Heart left ventricle (tissue), 16 donors: Measurements from ENCODE around the gene ABHD5. TPM values are rescaled to one million over a fixed set of nuclear protein-coding genes. Genes with fewer than 3 reads are reported as not detected.

Source experiments
- ATAC-seq, 4 donors: fragments of 200-7000 bp; cut with Tn5 transposase; one replicate each; pipeline ENCODE4 v1.9.1; 2020 to 2022; ENCODE audit warnings: moderate library complexity in 4 of 4, mild to moderate bottlenecking in 3 of 4, moderate number of reproducible peaks in 1 of 4
- DNase-seq, 5 donors: peaks; one replicate each; pipeline ENCODE4 v3.0.0-alpha.2; 2020
- H3K27ac ChIP-seq, 12 donors: fragments of 200-600 bp; sonication (generic) in 4 of 12; one replicate each; pipeline versions ENCODE4 v1.5.0 to v1.8.0; 2016 to 2022; ENCODE audit warnings: mild to moderate bottlenecking in 2 of 12
- H3K27me3 ChIP-seq, 9 donors: fragments of 200-600 bp; sonication (generic) in 2 of 9; one replicate each; pipeline versions ENCODE4 v1.5.1 to v1.8.0; 2016 to 2022; ENCODE audit warnings: mild to moderate bottlenecking in 3 of 9
- H3K36me3 ChIP-seq, 9 donors: fragments of 200-600 bp; sonication (generic) in 2 of 9; one replicate each; pipeline versions ENCODE4 v1.5.0 to v1.8.0; 2018 to 2022; ENCODE audit warnings: mild to moderate bottlenecking in 2 of 9
- H3K4me1 ChIP-seq, 12 donors: fragments of 200-600 bp; sonication (generic) in 4 of 12; one replicate each; pipeline versions ENCODE4 v1.5.0 to v1.8.0; 2016 to 2022; ENCODE audit warnings: mild to moderate bottlenecking in 3 of 12
- H3K4me3 ChIP-seq, 12 donors: fragments of 200-600 bp; sonication (generic) in 4 of 12; one replicate each; pipeline versions ENCODE4 v1.5.0 to v1.8.0; 2017 to 2022; ENCODE audit warnings: mild to moderate bottlenecking in 9 of 12, moderate library complexity in 4 of 12
- H3K9me3 ChIP-seq, 12 donors: fragments of 200-600 bp; sonication (generic) in 4 of 12; one replicate each; pipeline versions ENCODE4 v1.5.0 to v1.8.0; 2016 to 2022; ENCODE audit warnings: mild to moderate bottlenecking in 1 of 12
- POLR2A ChIP-seq, 2 donors: fragments of 450-650 bp; IDR thresholded peaks; one replicate each; pipeline ENCODE4 v1.6.1; 2017; ENCODE audit warnings: antibody characterized with exemption in 2 of 2, mild to moderate bottlenecking in 2 of 2, moderate library complexity in 2 of 2
- WGBS, 4 donors: extraction: QIAGEN DNeasy Blood & Tissue Kit in 2 of 4; methylation state at CpG; one replicate each; pipeline versions ENCODE4 v1.1.5 to v1.1.7; 2013 to 2018; 5-methylcytosine and 5-hydroxymethylcytosine counted together
- intact Hi-C, 10 donors: fragments of 100-400 bp; cut with DNase I; formaldehyde crosslinking; loops; one replicate each; pipeline versions ENCODE4 v1.11.1 to v1.14.2; 2022
- polyA plus RNA-seq, 2 donors: library from polyadenylated mRNA; stranded (reverse); fragments of 200-250 nt; gene quantifications; one replicate each; pipeline ENCODE4 v1.2.3, GENCODE V29; 2013
- total RNA-seq, 9 donors: library from RNA; depleted of rRNA in 2 of 9; stranded (reverse); fragments of >200 nt in 2 of 9; fragmentation: NEBNext Ultra II Directional in 3 of 9; extraction: Animal tissue kit (Norgen Biotek cat#: 25700) in 3 of 9; gene quantifications; one replicate each; pipeline versions ENCODE4 v1.1.0 to v1.2.4, GENCODE V29; 2016 to 2023
- TF ChIP-seq, protein P1 (sequence below), 12 donors: fragments of 200-600 bp; sonication (generic) in 4 of 12; IDR thresholded peaks; one replicate each; pipeline versions ENCODE4 v1.5.0 to v1.8.0; 2018 to 2022; ENCODE audit warnings: antibody characterized with exemption in 12 of 12, mild to moderate bottlenecking in 5 of 12
- donor health status: ischemic (EF 13 %, LVEDD 7.1; RV severe dilation, severe dysfunction).
- donor health status: healthy with polysubstance abuse.
- donor health status: DM: no; HTN: yes; CAD: no.
- donor health status: DM: no; HTN: no; CAD: no.
- donor health status: ischemic (EF 25% LVEDD 6.9; RV normal size, moderate dysfunction).
- donor health status: ischemic (EF 25% LVEDD 5.7; RV mildly dilated, moderate dysfunction).
- donor health status: healthy.
- donor health status: DM: yes; HTN: yes; CAD: no.
- donor health status: ischemic (EF 35%, LVEDD 5.7; RV mildly dilated, moderate dysfunction).
- donor health status: nonischemic (EF 11% LVEDD 7.7; RV severe dilation, severe dysfunction).
- donor health status: DM: yes; HTN: yes; CAD: no.
- donor health status: PGD.
- donor health status: ischemic (EF 29% LVEDD 5.4; RV normal size, mild dysfunction).
- donor health status: nonischemic (EF 23%, LVEDD 6.1; RV moderate dilation, normal function).

Gene ABHD5
- total and polyA plus RNA-seq, 11 donors: 8.5 to 103 (median 26.7) TPM

DNA sequence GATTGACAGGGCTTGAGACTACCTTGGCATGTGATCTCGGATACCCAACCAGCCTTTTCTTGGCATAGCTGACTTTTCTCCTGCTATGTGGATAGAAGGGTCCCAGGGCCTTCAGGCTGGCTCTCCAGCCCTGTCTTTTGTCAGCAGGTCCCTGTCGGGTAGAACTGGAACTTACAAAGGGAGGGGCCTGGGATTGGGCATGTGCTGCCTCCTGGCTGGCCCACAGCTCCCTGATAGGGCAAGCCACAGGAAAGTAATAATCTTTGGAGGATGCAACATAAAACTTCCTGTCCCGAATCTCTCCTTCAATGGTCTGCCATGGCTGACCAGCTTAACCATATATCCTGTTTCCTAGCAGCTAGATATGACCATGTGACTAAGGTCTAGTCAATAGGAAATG, 89.1 kb downstream of the ABHD5 start:
- intact Hi-C loops: loop anchor here in 2 of 10 donors (10.0 kb wide), 2 partner anchors 415 to 425 kb away; no protein-coding TSS in a partner anchor
- DNase-seq: no peak
- no peak for ATAC-seq
- H3K27ac ChIP-seq: no peak overlapping the region
- no peaks in the 10 kb centered on the region for H3K36me3 ChIP-seq
- 64 to 70% (median 70%) methylated on average over 3 of the region's 3 CpGs for WGBS, 4 donors
- H3K9me3 ChIP-seq: peaks cover 0 to 2% (median 0%) of the 10 kb centered on the region in 12 donors
- no peaks in the 10 kb centered on the region for H3K4me1 ChIP-seq
- H3K27me3 ChIP-seq: no peaks in the 10 kb centered on the region
- H3K4me3 ChIP-seq: no peak overlapping the region
- TF ChIP-seq POLR2A (IDR thresholded peaks at IDR 0.05): no peak
- TF ChIP-seq, protein P1, sequence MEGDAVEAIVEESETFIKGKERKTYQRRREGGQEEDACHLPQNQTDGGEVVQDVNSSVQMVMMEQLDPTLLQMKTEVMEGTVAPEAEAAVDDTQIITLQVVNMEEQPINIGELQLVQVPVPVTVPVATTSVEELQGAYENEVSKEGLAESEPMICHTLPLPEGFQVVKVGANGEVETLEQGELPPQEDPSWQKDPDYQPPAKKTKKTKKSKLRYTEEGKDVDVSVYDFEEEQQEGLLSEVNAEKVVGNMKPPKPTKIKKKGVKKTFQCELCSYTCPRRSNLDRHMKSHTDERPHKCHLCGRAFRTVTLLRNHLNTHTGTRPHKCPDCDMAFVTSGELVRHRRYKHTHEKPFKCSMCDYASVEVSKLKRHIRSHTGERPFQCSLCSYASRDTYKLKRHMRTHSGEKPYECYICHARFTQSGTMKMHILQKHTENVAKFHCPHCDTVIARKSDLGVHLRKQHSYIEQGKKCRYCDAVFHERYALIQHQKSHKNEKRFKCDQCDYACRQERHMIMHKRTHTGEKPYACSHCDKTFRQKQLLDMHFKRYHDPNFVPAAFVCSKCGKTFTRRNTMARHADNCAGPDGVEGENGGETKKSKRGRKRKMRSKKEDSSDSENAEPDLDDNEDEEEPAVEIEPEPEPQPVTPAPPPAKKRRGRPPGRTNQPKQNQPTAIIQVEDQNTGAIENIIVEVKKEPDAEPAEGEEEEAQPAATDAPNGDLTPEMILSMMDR (IDR thresholded peaks at IDR 0.05): no peak

DNA sequence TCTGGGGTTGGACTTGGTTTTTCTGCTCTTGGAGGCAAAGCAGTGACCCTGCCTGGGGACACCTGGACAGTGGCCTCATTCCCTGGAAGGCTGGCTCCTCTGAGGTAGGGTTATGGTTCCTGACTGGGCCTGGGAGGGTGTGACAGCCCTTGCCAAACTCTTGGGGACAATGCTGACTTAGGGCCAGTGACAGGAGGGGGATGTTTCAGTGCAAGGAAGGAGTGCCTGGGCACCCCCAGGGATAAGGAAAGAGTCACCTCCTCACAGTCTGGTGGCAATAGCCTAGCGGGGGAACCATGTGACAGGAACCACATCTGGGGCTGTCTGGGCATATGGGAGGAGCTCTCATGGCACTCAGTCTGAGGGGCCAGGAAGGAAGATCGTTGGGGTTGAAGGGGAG, 91.8 kb downstream of the ABHD5 start:
- H3K4me1 ChIP-seq: no peaks in the 10 kb centered on the region
- DNase-seq (no peak), ATAC-seq (no peak)
- no peaks in the 10 kb centered on the region for H3K36me3 ChIP-seq
- WGBS, 4 donors: 63 to 75% (median 65%) methylated on average over 2 of the region's 2 CpGs
- TF ChIP-seq, protein P1 (IDR thresholded peaks at IDR 0.05): no peak
- H3K9me3 ChIP-seq: peaks cover 0 to 2% (median 0%) of the 10 kb centered on the region in 12 donors
- no peak overlapping the region for H3K4me3 ChIP-seq
- no peaks in the 10 kb centered on the region for H3K27me3 ChIP-seq
- intact Hi-C loops: no loop called here
- no peak overlapping the region for H3K27ac ChIP-seq

Other genes starting within 250 kb of the ABHD5 start
- 10 to 100 TPM in 8 of 9 donors, 1 to 10 TPM in 1; 8.3 to 29.8 (median 15.8) TPM for gene ANO10, start 68.9 kb upstream of the ABHD5 start, total RNA-seq
- 10 to 100 TPM in 1 of 2 donors, 1 to 10 TPM in 1; 8.8 to 19.9 TPM for gene ANO10, start 68.9 kb upstream of the ABHD5 start, polyA plus RNA-seq